ENCODE results near the gene AFAP1.
A peak's percentile ranks its signal among the peaks of the same experiment; 100 is the strongest.

AFAP1 gene

GRCh38 chr4:7736436-7737267, 203.0 kb downstream of the AFAP1 start:
- no peak for ATAC-seq
- no peak for DNase-seq

GRCh38 chr4:7735961-7736360, 203.7 kb downstream of the AFAP1 start:
- DNase-seq, result no peak
- no peak for ATAC-seq

GRCh38 chr4:7735395-7735794, 204.3 kb downstream of the AFAP1 start:
- DNase-seq, result no peak
- ATAC-seq, result no peak

GRCh38 chr4:7734651-7735260, 204.9 kb downstream of the AFAP1 start:
- ATAC-seq (no peak), DNase-seq (no peak)

GRCh38 chr4:7733801-7734650, 205.6 kb downstream of the AFAP1 start:
- ATAC-seq, result no peak
- no peak for DNase-seq

GRCh38 chr4:7733201-7733600, 206.5 kb downstream of the AFAP1 start:
- ATAC-seq (no peak), DNase-seq (no peak)

- ATAC-seq (no peak), DNase-seq (no peak)
Observed at GRCh38 chr4:7732263-7732662, 207.4 kb downstream of the AFAP1 start.

GRCh38 chr4:7731437-7731836, 208.2 kb downstream of the AFAP1 start:
- DNase-seq (no peak), ATAC-seq (no peak)

GRCh38 chr4:7727749-7728148, 211.9 kb downstream of the AFAP1 start:
- DNase-seq (no peak), ATAC-seq (no peak)

- DNase-seq, result no peak
- no peak for ATAC-seq
Observed at GRCh38 chr4:7726665-7727413, 212.8 kb downstream of the AFAP1 start.

- DNase-seq, result no peak
- ATAC-seq, result no peak
Observed at GRCh38 chr4:7725951-7726350, 213.7 kb downstream of the AFAP1 start.

GRCh38 chr4:7723625-7724024, 216.0 kb downstream of the AFAP1 start:
- no peak for DNase-seq
- ATAC-seq, result no peak

- no peak for DNase-seq
Observed at GRCh38 chr4:7722766-7723387, 216.8 kb downstream of the AFAP1 start.

GRCh38 chr4:7721984-7722551, 217.6 kb downstream of the AFAP1 start:
- no peak for ATAC-seq
- no peak for DNase-seq

More at GRCh38 chr4:7722766-7723387, 216.8 kb downstream of the AFAP1 start:
- ATAC-seq, result no peak

- DNase-seq (peak; percentile 80), ATAC-seq (peak; percentile 55)
Observed at GRCh38 chr4:7719354-7720174, 220.1 kb downstream of the AFAP1 start.

- DNase-seq (no peak), ATAC-seq (no peak)
Observed at GRCh38 chr4:7717946-7718490, 221.6 kb downstream of the AFAP1 start.

- no peak for ATAC-seq
- DNase-seq, result no peak
Observed at GRCh38 chr4:7717161-7717560, 222.5 kb downstream of the AFAP1 start.

GRCh38 chr4:7716010-7716721, 223.5 kb downstream of the AFAP1 start:
- DNase-seq (no peak), ATAC-seq (no peak)

GRCh38 chr4:7715271-7716009, 224.2 kb downstream of the AFAP1 start:
- ATAC-seq (no peak), DNase-seq (no peak)
